GM23248 (cell line): ENCODE measurements around the gene CACNA2D2. TPM values are rescaled to one million over a fixed set of nuclear protein-coding genes. Genes with fewer than 3 reads are reported as not detected.

Experiments
- DNase-seq: peaks from one replicate; pipeline ENCODE4 v3.0.0-alpha.2; 2015
- H2AFZ ChIP-seq: fragments of 200-600 bp; sonication (generic); 2 replicates; pipeline ENCODE4 v1.6.1; 2016; ENCODE audit warnings: antibody characterized with exemption
- H3F3A ChIP-seq: fragments of 200-600 bp; sonication (generic); 2 replicates; pipeline ENCODE4 v1.6.1; 2016; ENCODE audit warnings: mild to moderate bottlenecking, antibody characterized with exemption, mixed run types; ENCODE audit not compliant: insufficient read depth
- H3K27ac ChIP-seq: fragments of 200-600 bp; sonication (generic); 2 replicates; pipeline ENCODE4 v1.5.1; 2016; ENCODE audit warnings: mild to moderate bottlenecking
- H3K27me3 ChIP-seq: fragments of 200-600 bp; sonication (generic); replicated peaks from 2 replicates; pipeline ENCODE4 v1.6.1; 2016; ENCODE audit warnings: mild to moderate bottlenecking; ENCODE audit not compliant: insufficient read depth
- H3K36me3 ChIP-seq: fragments of 200-600 bp; sonication (generic); 2 replicates; pipeline ENCODE4 v1.6.1; 2016; ENCODE audit warnings: low read depth, mild to moderate bottlenecking
- H3K4me1 ChIP-seq: fragments of 200-600 bp; sonication (generic); 2 replicates; pipeline ENCODE4 v1.6.1; 2016; ENCODE audit warnings: mild to moderate bottlenecking; ENCODE audit not compliant: insufficient read depth
- H3K4me2 ChIP-seq: fragments of 200-600 bp; sonication (generic); one replicate; pipeline ENCODE4 v1.6.1; 2016; ENCODE audit warnings: mild to moderate bottlenecking; ENCODE audit not compliant: unreplicated experiment
- H3K4me3 ChIP-seq: fragments of 200-600 bp; sonication (generic); 2 replicates; pipeline ENCODE4 v1.5.1; 2016; ENCODE audit warnings: mild to moderate bottlenecking
- H3K79me2 ChIP-seq: fragments of 200-600 bp; sonication (generic); 2 replicates; pipeline ENCODE4 v1.6.1; 2016; ENCODE audit warnings: mild to moderate bottlenecking; ENCODE audit not compliant: insufficient read depth
- H3K9ac ChIP-seq: fragments of 200-600 bp; sonication (generic); 2 replicates; pipeline ENCODE4 v1.6.1; 2016; ENCODE audit warnings: mild to moderate bottlenecking
- H3K9me2 ChIP-seq: fragments of 200-600 bp; sonication (generic); 2 replicates; pipeline ENCODE4 v1.6.1; 2016; ENCODE audit warnings: mixed run types, mild to moderate bottlenecking, moderate library complexity; ENCODE audit not compliant: insufficient read depth
- H3K9me3 ChIP-seq: fragments of 200-600 bp; sonication (generic); one replicate; pipeline ENCODE4 v1.6.1; 2017; ENCODE audit warnings: low read depth
- H4K20me1 ChIP-seq: fragments of 200-600 bp; sonication (generic); 2 replicates; pipeline ENCODE4 v1.6.0; 2016; ENCODE audit not compliant: insufficient read depth
- EZH2 ChIP-seq: fragments of 200-600 bp; sonication (generic); IDR thresholded peaks from 2 replicates; pipeline ENCODE4 v1.6.1; 2018; ENCODE audit warnings: antibody characterized with exemption, mild to moderate bottlenecking; ENCODE audit not compliant: insufficient read depth, poor library complexity, severe bottlenecking
- EZH2phosphoT487 ChIP-seq: fragments of 200-600 bp; sonication (generic); IDR thresholded peaks from 2 replicates; pipeline ENCODE4 v1.6.1; 2018; ENCODE audit warnings: antibody characterized with exemption, moderate library complexity, mild to moderate bottlenecking, low read depth; ENCODE audit not compliant: insufficient read depth
- WGBS, 2 experiments: methylation state at CpG; one replicate each; pipeline ENCODE4 v1.1.6; 2015 to 2017; ENCODE audit warnings: low lambda C conversion rate in 2 of 2, low coverage in 1 of 2; ENCODE audit errors: missing lambda C conversion rate in 2 of 2; 5-methylcytosine and 5-hydroxymethylcytosine counted together
- in situ Hi-C: fragments of 300-500 bp; cut with MboI; formaldehyde crosslinking; loops from 2 replicates; pipeline ENCODE4 v1.15.0; 2020
- polyA plus RNA-seq: library from polyadenylated mRNA; unstranded; fragments of >200 nt; fragmentation: Nextera tagmentation; extraction: Ambion mirVana; gene quantifications from 2 replicates; pipeline ENCODE4 v1.2.1, GENCODE V29; 2016
- total RNA-seq: library from RNA; depleted of rRNA; stranded (reverse); fragments of >200 nt; shearing (Covaris generic); gene quantifications from 2 replicates; pipeline ENCODE4 v1.2.3, GENCODE V29; 2014

Gene CACNA2D2
- total and polyA plus RNA-seq, 2 experiments from 2014 or later, result not detected

- Histone ChIP-seq H3K27me3 (no peaks in the 10 kb centered on the region), H3K27ac (peak overlapping the region; percentile 96), H3K4me3 (peak overlapping the region; percentile 89), H3K9me2 (no peaks in the 10 kb centered on the region), H3K9ac (peak overlapping the region; percentile 99), H3F3A (peaks cover 50% of the 10 kb centered on the region), H2AFZ (peak overlapping the region; percentile 72), H3K79me2 (peaks cover 74% of the 10 kb centered on the region), H3K9me3 (no peaks in the 10 kb centered on the region), H4K20me1 (no peaks in the 10 kb centered on the region; the same call in 1 of the 2 replicates), H3K4me1 (peaks cover 53% of the 10 kb centered on the region), H3K4me2 (peak overlapping the region; percentile 96), H3K36me3 (no peaks in the 10 kb centered on the region)
- in situ Hi-C loops, result no loop called here
- DNase-seq, result peak; percentile 100
- TF ChIP-seq EZH2 (no peak), EZH2phosphoT487 (no peak)
- 1% methylated on average over 63 to 68 of the region's 79 CpGs for WGBS, 2 experiments
Measured at GRCh38 chr3:50337175-50337861, 166.1 kb downstream of the CACNA2D2 start.

GRCh38 chr3:50336452-50337174 is 166.8 kb downstream of the CACNA2D2 start:
- H3F3A ChIP-seq, result peaks cover 50% of the 10 kb centered on the region
- peak overlapping the region; percentile 96 for H3K4me2 ChIP-seq
- peak overlapping the region; percentile 99 for H3K9ac ChIP-seq
- no peaks in the 10 kb centered on the region; the same call in 1 of the 2 replicates for H4K20me1 ChIP-seq
- H3K27ac ChIP-seq, result peak overlapping the region; percentile 96
- TF ChIP-seq EZH2phosphoT487, result no peak
- peak overlapping the region; percentile 89 for H3K4me3 ChIP-seq
- H3K4me1 ChIP-seq, result peaks cover 53% of the 10 kb centered on the region
- H3K9me2 ChIP-seq, result no peaks in the 10 kb centered on the region
- 0 out of 2 replicates have a peak overlapping the region, but pooled peaks have one; percentile 7 for H2AFZ ChIP-seq
- no peaks in the 10 kb centered on the region; the same call in 1 of the 2 replicates for H3K36me3 ChIP-seq
- peak; percentile 76 for DNase-seq
- H3K27me3 ChIP-seq, result no peaks in the 10 kb centered on the region
- in situ Hi-C loops, result no loop called here
- no peaks in the 10 kb centered on the region for H3K9me3 ChIP-seq
- peaks cover 81% of the 10 kb centered on the region for H3K79me2 ChIP-seq
- WGBS, 2 experiments, result 1% methylated on average over 25 to 30 of the region's 31 CpGs

DNA sequence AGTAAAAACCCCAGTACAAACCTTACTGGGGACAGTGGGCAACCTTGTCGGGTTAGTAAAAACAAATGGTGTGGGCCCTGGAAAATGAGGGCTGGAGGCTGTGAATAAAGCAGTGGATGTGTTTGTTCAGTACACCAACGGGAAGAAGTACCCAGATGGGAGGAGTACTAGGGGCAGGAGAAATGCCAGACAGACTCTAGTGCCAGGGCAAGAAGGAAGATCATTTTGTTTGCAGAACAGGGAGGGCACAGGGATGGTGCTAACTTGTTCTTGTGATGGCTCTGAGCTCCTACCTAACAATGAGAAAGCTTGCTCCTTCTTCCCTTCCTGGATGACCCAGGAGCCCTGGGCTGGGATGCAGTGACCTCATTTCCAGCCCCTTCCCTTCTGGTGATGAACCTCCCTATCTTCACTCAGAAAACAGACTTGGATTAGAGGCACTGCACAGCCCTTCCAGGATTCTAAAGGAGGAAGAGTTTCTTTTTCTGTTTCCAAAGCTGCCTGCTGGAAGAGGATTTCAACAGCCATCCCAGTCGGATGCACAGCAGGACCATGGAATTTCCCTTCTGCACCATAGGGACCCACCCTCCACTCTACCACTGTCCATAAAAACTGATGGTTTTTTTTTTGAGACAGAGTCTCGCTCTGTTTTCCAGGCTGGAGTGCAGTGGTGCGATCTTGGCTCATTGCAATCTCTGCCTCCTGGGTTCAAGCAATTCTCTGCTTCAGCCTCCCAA is 168.9 kb downstream of the CACNA2D2 start:
- TF ChIP-seq EZH2, result no peak
- TF ChIP-seq EZH2phosphoT487, result no peak
- H3K79me2 ChIP-seq, result peaks cover 86% of the 10 kb centered on the region
- H3K27ac ChIP-seq, result peak overlapping the region; percentile 96
- H3K9me2 ChIP-seq, result no peaks in the 10 kb centered on the region
- WGBS, 2 experiments, result 33 to 44% methylated on average over 5 of the region's 5 CpGs
- in situ Hi-C loops, result no loop called here
- peak overlapping the region; percentile 89 for H3K4me3 ChIP-seq
- H2AFZ ChIP-seq, result no peak overlapping the region
- no peaks in the 10 kb centered on the region for H3K9me3 ChIP-seq
- H3K27me3 ChIP-seq, result no peaks in the 10 kb centered on the region
- no peak for DNase-seq
- peaks cover 18% of the 10 kb centered on the region for H3K36me3 ChIP-seq
- H3K9ac ChIP-seq, result peak overlapping the region; percentile 99
- H3K4me2 ChIP-seq, result peak overlapping the region; percentile 96
- H3F3A ChIP-seq, result peaks cover 62% of the 10 kb centered on the region
- H3K4me1 ChIP-seq, result peaks cover 46% of the 10 kb centered on the region
- no peaks in the 10 kb centered on the region; the same call in 1 of the 2 replicates for H4K20me1 ChIP-seq

DNA sequence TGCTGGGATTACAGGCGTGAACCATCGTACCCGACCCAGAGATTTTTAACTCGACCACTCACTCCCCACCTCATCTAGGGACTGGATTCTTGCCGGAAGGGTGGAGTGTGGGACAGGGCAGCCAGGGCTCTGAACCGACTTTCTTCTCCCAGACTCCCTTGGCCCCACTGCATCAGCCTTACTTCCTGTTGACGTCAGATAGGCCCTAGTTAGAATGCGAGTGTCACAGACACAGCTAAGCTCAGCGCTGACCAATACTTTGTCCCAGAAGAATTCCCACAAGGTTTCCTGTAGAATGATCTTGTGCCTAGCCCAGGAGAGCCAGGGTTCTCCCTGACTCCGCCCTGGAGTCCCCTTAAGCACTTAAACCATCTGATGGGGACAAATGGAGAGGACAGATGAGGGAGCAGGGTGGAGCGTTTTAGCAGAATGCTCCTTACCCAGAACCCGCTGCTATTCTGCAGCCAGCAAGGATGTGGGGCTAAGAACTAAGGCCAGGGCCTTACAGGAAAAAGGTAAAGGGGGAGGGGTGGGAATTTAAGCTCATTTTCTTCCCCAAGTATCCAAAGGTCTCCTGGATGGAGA is 169.6 kb downstream of the CACNA2D2 start:
- Histone ChIP-seq H3K9me3 (no peaks in the 10 kb centered on the region), H3K4me3 (peak overlapping the region; percentile 89), H3K27me3 (no peaks in the 10 kb centered on the region), H3K27ac (peak overlapping the region; percentile 96), H4K20me1 (no peaks in the 10 kb centered on the region; the same call in 1 of the 2 replicates), H3K36me3 (peaks cover 23% of the 10 kb centered on the region), H3K4me1 (peaks cover 44% of the 10 kb centered on the region), H3K4me2 (peak overlapping the region; percentile 96), H3K9me2 (no peaks in the 10 kb centered on the region), H2AFZ (no peak overlapping the region), H3F3A (peaks cover 64% of the 10 kb centered on the region), H3K9ac (peak overlapping the region; percentile 99), H3K79me2 (peaks cover 79% of the 10 kb centered on the region)
- TF ChIP-seq EZH2, result no peak
- TF ChIP-seq EZH2phosphoT487, result no peak
- in situ Hi-C loops, result no loop called here
- peak; percentile 91 for DNase-seq
- 16 to 23% methylated on average over 12 of the region's 12 CpGs for WGBS, 2 experiments
